Measurements from ENCODE around the gene PGS1.

DNA sequence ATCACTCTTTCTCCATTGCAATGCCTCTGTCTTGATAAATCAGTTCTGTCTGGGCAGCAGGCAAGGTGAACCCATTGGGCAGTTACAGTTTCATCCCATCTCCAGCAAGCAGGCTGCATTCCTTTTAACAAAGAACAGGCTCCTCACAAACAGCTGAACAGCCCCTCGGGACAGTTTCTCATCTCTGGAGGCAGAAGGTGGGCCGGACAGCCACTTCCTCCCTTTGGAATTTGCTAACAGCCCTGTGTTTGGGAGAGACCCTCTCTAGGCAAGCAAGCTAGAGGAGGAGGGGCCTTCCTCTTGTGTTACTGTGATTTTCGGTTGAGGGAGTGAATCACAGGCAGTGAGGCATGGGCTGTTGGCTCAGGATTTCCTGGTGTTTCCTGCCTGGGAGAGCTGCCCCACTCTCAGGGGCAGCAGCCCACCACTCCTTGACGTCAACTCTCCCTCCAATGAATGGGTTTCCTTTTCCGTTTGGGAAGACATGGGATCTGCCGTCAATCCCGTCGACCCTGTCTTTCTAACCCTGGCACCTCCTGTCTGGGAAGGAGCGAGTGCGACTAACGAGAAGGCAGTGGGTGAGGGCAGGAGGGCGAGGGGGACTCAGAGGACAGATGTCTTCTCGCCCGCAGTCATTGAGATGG, 3.7 kb upstream of the PGS1 start:
- no peak for TF ChIP-seq EZH2 (IDR thresholded peaks at IDR 0.05; ENCODE audit: borderline replicate concordance, control insufficient read depth, low read depth, low read length)
- TF ChIP-seq, protein P1, sequence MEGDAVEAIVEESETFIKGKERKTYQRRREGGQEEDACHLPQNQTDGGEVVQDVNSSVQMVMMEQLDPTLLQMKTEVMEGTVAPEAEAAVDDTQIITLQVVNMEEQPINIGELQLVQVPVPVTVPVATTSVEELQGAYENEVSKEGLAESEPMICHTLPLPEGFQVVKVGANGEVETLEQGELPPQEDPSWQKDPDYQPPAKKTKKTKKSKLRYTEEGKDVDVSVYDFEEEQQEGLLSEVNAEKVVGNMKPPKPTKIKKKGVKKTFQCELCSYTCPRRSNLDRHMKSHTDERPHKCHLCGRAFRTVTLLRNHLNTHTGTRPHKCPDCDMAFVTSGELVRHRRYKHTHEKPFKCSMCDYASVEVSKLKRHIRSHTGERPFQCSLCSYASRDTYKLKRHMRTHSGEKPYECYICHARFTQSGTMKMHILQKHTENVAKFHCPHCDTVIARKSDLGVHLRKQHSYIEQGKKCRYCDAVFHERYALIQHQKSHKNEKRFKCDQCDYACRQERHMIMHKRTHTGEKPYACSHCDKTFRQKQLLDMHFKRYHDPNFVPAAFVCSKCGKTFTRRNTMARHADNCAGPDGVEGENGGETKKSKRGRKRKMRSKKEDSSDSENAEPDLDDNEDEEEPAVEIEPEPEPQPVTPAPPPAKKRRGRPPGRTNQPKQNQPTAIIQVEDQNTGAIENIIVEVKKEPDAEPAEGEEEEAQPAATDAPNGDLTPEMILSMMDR (IDR thresholded peaks at IDR 0.05 in 2 of 3, conservative IDR thresholded peaks at IDR 0.05 in 1 of 3; ENCODE audit: control insufficient read depth in 2 of 3, extremely low read depth in 1 of 3, insufficient read depth in 1 of 3, low read depth in 3 of 3, low read length in 3 of 3): no peak
- TF ChIP-seq YY1 (IDR thresholded peaks at IDR 0.05; ENCODE audit: low read depth, low read length): no peak
- TF ChIP-seq JUND (IDR thresholded peaks at IDR 0.05; ENCODE audit: low read depth, low read length): no peak
- no peak for TF ChIP-seq CEBPB (IDR thresholded peaks at IDR 0.05; ENCODE audit: borderline replicate concordance in 1 of 2, low read depth in 2 of 2, low read length in 2 of 2)
- no peak for TF ChIP-seq TAF1 (IDR thresholded peaks at IDR 0.05; ENCODE audit: borderline replicate concordance, low read depth, low read length)
- TF ChIP-seq NFIC (IDR thresholded peaks at IDR 0.05; ENCODE audit: low read depth, low read length): no peak
